Activated naive CD8-positive, alpha-beta T cell treated with anti-CD3 and anti-CD28 coated beads, Interleukin-2, amount 10 ng/mL, durations not matched to agents 7 days and 5 days (primary cell): ENCODE data around the gene PEX16. TPM values are rescaled to one million over a fixed set of nuclear protein-coding genes. Genes with fewer than 3 reads are reported as not detected.

Experiments used
- ATAC-seq: fragments of 150-1000 bp; cut with Tn5 transposase; one replicate; pipeline ENCODE4 v1.10.0; 2021; ENCODE audit warnings: low read depth, moderate library complexity
- POLR2A ChIA-PET: fragments of 350-600 bp; sonication (Branson Sonifier 250); formaldehyde crosslinking; loops from one replicate; lab custom pipeline; 2021; ENCODE audit warnings: antibody characterized with exemption; lab: Charles Lee
- DNase-seq: peaks from one replicate; pipeline ENCODE4 v3.0.0; 2021
- H3K27ac Mint-ChIP-seq: one replicate; pipeline ENCODE4 v1.8.0; 2022; ENCODE audit warnings: mild to moderate bottlenecking, mixed read lengths
- H3K27me3 Mint-ChIP-seq: one replicate; pipeline ENCODE4 v1.8.0; 2022; ENCODE audit warnings: mild to moderate bottlenecking, moderate library complexity, mixed read lengths
- H3K36me3 Mint-ChIP-seq: one replicate; pipeline ENCODE4 v1.8.0; 2021; ENCODE audit warnings: mild to moderate bottlenecking, mixed read lengths
- H3K4me1 Mint-ChIP-seq: one replicate; pipeline ENCODE4 v1.8.0; 2021; ENCODE audit warnings: mixed read lengths
- H3K4me3 Mint-ChIP-seq: one replicate; pipeline ENCODE4 v1.8.0; 2022; ENCODE audit warnings: mild to moderate bottlenecking, moderate library complexity, mixed read lengths
- H3K9me3 Mint-ChIP-seq: one replicate; pipeline ENCODE4 v1.8.0; 2021; ENCODE audit warnings: mixed read lengths
- total RNA-seq, 2 experiments: library from RNA; stranded (reverse); gene quantifications; one replicate each; pipeline ENCODE4 v1.2.3, GENCODE V29; 2021

The PEX16 gene
- total RNA-seq, 2 experiments from 2014 or later = 49.4 to 61.5 TPM

GRCh38 chr11:45860348-45860747 is 57.3 kb downstream of the PEX16 start:
- no peak overlapping the region for H3K4me3 Mint-ChIP-seq
- peaks cover 12% of the 10 kb centered on the region for H3K36me3 Mint-ChIP-seq

More at GRCh38 chr11:45860348-45860747, 57.3 kb downstream of the PEX16 start:
- Mint-ChIP-seq H3K4me1 (no peaks in the 10 kb centered on the region), H3K9me3 (no peaks in the 10 kb centered on the region), H3K27ac (no peak overlapping the region), H3K27me3 (no peaks in the 10 kb centered on the region)
- no peak for DNase-seq
- POLR2A ChIA-PET = no interaction called here
- ATAC-seq = no peak

Other genes starting within 250 kb of the PEX16 start
- gene SLC35C1, start 112.7 kb downstream of the PEX16 start, total RNA-seq = 10 to 100 TPM; 18.0 to 20.2 TPM
- 10 to 100 TPM; 32.4 to 36.9 TPM for gene CRY2, start 70.4 kb downstream of the PEX16 start, total RNA-seq
- gene MAPK8IP1, start 32.2 kb downstream of the PEX16 start, total RNA-seq = under 1 TPM; 0.85 to 0.86 TPM
- 1 to 10 TPM; 3.9 TPM for gene FREY1, start 10.6 kb downstream of the PEX16 start, total RNA-seq
- gene LARGE2, start 4.8 kb upstream of the PEX16 start, total RNA-seq = 1 to 10 TPM; 2.5 to 2.7 TPM
- gene PHF21A, start 203.6 kb upstream of the PEX16 start, total RNA-seq = 10 to 100 TPM; 45.4 to 49.0 TPM